GM19238 (cell line): ENCODE data around the gene PCBD1.
"Not testable (repeated sequence)": the region's sequence is repeated elsewhere in the genome, so short reads cannot be mapped to it uniquely, and the experiment has no call there.

ENCODE experiments used
- DNase-seq: peaks from one replicate; pipeline ENCODE4 v3.0.0; 2011; ENCODE audit warnings: low spot score; ENCODE audit not compliant: insufficient read length

The PCBD1 gene

DNA sequence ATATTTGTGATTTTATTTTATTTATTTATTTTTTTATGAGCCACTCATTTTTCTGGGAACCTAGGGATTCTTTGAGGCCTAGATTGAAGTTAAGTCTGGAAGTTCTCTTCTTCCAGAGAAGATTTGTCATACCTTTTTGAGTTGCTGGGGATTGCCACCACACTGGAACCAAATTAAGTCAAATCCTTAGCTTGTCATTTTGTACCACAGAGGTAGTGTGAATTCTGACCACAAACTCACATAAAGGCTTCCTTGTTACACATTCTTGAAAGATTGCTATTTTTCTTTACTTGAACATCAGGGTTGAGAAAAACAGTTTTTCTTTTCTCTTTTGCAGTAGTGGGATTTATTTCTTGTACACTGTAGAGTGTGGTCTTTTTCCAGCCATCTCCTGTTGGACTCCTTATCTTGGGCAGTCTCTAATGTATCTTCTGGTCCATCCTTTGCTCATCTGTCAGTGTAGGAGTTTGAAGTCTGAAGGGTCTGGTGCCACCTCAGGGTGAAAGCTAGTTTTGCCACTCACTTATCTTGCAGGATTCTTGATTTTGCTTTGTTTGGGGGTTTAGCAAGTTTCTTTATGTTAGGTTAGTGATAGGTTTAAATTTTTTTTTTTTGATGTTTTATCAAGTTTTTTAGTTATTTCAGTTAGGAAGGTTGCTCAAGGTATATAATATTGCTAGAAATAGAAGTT is 24.8 kb downstream of the PCBD1 start:
- DNase-seq: no peak

DNA sequence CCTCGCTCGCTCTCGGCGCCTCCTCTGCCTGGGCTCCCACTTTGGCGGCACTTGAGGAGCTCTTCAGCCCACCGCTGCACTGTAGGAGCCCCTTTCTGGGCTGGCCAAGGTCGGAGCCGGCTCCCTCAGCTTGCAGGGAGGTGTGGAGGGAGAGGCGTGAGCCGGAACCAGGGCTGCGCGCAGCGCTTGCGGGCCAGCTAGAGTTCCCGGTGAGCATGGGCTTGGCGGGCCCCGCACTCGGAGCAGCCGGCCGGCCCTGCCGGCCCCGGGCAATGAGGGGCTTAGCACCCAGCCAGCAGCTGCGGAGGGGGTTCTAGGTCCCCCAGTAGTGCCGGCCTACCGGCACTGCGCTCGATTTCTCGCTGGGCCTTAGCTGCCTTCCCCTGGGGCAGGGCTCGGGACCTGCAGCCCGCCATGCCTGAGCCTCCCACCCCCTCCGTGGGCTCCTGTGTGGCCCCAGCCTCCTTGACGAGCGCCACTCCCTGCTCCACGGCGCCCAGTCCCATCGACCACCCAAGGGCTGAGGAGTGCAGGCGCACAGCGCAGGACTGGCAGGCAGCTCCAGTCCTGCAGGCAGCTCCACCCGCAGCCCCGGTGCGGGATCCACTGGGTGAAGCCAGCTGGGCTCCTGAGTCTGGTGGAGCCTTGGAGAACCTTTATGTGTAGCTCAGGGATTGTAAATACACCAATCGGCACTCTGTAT is 26.7 kb downstream of the PCBD1 start:
- not testable (repeated sequence) for DNase-seq

DNA sequence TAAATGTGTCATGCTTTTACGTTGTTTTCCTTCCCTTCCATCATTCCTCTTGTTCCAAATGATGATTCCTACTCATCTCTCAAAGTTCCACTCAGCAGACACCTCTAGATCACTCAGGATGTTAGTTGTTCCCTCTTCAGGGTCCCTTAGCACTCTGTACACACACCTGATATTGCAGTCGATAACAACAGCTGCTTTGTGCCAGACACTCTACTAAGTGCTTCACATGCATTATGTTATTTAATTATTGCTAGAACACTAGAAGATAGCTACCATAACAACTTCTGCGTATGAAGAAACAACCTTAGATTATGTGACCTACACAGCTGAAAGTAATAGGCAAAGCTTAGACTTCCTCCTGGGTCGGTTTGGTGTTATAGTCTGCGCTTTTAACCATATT is 29.6 kb downstream of the PCBD1 start:
- DNase-seq: no peak

DNA sequence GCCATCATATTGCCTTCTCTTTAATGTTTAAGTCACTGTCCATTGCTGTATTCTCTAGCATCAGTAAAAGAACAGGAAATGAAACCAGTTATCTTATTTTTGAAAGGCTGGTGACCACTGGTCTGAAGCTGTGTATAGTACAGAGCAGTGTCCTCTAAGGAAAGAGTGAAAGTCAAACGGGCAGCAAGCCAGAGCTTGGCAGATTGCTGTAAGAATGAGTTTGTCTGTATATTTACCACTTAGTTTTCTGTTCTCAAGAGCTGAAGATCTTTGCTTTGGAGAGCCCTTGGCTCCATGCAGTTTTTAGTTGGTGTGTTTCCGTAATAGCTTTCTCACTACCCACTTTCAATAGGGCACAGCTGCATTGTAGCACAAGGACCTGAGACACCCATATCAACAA is 31.9 kb downstream of the PCBD1 start:
- no peak for DNase-seq

GRCh38 chr10:70853457-70853856 is 34.9 kb downstream of the PCBD1 start:
- DNase-seq: no peak

- DNase-seq: no peak
These were observed 35.3 kb downstream of the PCBD1 start for GRCh38 chr10:70853038-70853437.

DNA sequence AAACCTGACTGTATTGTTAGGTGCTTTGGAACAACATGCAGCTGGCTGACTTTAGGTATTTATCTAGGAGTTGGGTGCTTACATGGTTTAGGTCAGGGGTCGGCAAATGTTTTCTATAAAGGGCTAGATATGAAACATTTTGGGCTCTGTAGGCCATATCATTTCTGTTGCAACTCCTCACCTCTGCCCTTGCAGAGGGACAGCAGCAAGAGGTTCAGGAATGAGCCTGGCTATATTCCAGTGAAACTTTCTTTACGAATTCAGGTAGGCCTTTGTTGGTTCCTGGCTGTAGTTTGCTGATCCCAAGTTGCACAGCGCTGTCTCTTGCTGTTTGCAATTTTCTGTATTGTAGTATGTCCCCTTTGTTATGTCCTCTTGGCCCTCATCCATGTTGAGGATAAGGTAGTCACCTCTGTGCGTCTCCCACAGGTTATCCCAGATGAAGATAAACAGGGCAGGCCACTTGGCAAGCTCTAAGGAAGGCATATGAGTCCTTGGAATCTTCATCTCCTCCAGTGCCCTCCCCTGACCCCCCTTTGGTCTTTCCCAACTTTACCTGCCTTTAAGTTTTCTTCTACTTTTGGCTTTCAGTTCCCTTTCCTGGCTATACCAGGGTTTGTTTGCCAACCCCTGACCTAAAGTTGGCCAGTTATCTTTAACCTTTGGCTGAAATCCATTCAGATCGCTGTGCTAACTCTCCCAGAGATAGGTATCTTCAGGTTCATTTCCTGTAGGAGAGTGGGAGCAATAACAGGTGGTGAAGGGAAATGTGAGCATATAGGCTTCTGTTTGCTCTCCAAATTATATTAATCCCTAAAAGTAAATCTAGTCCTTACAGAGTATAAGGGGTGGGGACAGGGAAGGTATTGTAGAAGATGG is 36.5 kb downstream of the PCBD1 start:
- DNase-seq: no peak

DNA sequence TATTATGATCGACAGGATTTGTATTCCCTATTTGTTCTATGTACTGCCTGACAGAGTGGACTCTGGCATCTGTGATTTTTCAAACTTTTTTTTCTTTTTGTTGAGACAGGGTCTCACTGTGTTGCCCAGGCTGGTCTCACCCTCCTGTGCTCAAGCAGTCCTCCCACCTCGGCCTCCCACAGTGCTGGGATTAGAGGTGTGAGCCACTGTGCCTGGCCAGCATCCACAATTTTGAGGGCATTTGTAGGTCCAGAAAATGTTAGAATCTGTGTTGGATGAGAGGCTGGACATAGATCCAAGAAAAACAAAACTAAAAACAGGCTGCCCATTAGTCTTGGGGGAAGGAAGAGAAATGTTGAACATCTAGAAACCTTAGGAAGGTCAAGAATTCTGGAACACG is 38.3 kb downstream of the PCBD1 start:
- no peak for DNase-seq

GRCh38 chr10:70849582-70850016 is 38.8 kb downstream of the PCBD1 start:
- no peak for DNase-seq

- no peak for DNase-seq
These were observed 40.6 kb downstream of the PCBD1 start for GRCh38 chr10:70847659-70848360.

GRCh38 chr10:70846795-70847194 is 41.6 kb downstream of the PCBD1 start:
- no peak for DNase-seq

- DNase-seq: no peak
These were observed 42.5 kb downstream of the PCBD1 start for GRCh38 chr10:70845816-70846215.

DNA sequence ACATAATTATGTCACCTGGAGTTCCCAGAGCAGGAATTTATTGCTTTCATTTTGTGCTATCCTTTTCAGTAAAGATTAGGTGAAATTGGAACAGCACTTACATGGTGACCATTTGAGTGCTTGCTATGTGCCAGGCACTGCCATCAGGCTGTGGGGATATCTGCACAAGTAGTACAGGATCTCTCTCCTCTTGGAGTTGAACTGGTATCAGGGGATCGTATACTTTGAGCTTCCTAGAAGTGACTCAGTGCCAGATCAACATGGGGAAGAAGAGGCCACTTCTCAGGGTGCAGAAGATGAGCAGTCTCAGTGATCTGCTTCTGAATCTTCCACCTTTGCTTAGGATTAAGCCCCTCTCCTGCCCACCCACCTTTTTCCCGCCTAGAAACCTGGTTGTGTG is 43.1 kb downstream of the PCBD1 start:
- DNase-seq: no peak

GRCh38 chr10:70843776-70844489 is 44.4 kb downstream of the PCBD1 start:
- DNase-seq: no peak

DNA sequence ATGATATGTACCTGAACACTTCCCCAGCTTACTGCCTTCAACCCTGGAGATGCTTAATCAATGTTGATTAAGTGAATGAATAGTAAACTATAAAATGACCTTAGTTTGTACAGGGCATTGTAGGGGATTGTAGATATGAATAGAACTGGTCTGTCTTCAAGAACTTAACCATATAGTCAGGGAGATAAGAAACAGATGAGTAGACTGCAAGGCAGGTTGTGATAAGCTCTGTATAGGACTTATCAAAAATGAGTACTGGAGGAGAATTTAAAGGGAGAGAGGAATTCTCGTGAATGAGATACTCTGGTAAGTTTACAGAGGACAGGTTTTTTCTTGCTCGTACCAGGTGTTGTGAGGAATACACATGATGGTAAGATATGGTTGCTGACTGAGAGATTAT is 45.0 kb downstream of the PCBD1 start:
- no peak for DNase-seq

- no peak for DNase-seq
These were observed 47.5 kb downstream of the PCBD1 start for GRCh38 chr10:70840836-70841235.

GRCh38 chr10:70838270-70838805 is 50.0 kb downstream of the PCBD1 start:
- no peak for DNase-seq

- DNase-seq: no peak
These were observed 50.7 kb downstream of the PCBD1 start for GRCh38 chr10:70837660-70838059.

DNA sequence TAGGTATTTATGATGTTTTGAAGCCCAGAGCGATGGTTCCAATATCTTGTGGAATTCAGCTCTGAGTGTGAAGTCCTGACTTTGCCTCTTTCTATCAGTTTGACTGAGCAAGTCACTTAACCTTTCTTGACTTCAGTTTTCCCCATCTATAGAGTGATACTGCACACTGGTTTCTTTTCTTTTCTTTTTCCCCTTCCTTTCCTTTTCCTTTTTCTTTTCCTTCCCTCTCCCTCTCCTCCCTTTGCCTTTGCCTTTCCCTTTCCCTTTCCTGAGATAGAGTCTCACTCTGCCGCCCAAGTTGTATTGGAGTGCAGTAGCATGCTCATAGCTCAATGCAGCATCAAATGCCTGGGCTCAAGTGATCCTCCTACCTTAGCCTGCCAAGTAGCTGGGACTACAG is 52.0 kb downstream of the PCBD1 start:
- DNase-seq: no peak

- no peak for DNase-seq
These were observed 53.8 kb downstream of the PCBD1 start for GRCh38 chr10:70834441-70835151.
